Adrenal gland (tissue), 12 donors: ENCODE data around the gene AUH. TPM values are rescaled to one million over a fixed set of nuclear protein-coding genes. Genes with fewer than 3 reads are reported as not detected.
A peak's percentile ranks its signal among the peaks of the same experiment; 100 is the strongest.

Source experiments
- DNase-seq, 7 donors: peaks; one replicate each; pipeline ENCODE4 v3.0.0-alpha.2; 2019 to 2020
- H3K27ac ChIP-seq, 5 donors: fragments of 200-600 bp; sonication (generic) in 4 of 5; 1 replicate in 3 of 5; 2 replicates in 2 of 5; pipeline versions ENCODE4 v1.5.1 to v1.8.0; 2016 to 2020; ENCODE audit warnings: mild to moderate bottlenecking in 1 of 5
- H3K27me3 ChIP-seq: fragments of 200-600 bp; 2 replicates; pipeline ENCODE4 v1.8.0; 2021
- H3K36me3 ChIP-seq, 2 donors: fragments of 200-600 bp; replicated peaks in 1 of 2; 1 replicate in 1 of 2; 2 replicates in 1 of 2; pipeline versions ENCODE4 v1.5.1 to v1.8.0; 2018 to 2022
- H3K4me1 ChIP-seq, 2 donors: fragments of 200-600 bp; replicated peaks in 1 of 2; 1 replicate in 1 of 2; 2 replicates in 1 of 2; pipeline versions ENCODE4 v1.5.1 to v1.8.0; 2018 to 2021
- H3K4me3 ChIP-seq, 4 donors: fragments of 200-600 bp; sonication (generic) in 3 of 4; one replicate each; pipeline ENCODE4 v1.5.1; 2016 to 2018
- H3K9me3 ChIP-seq, 3 donors: fragments of 200-600 bp; sonication (generic) in 1 of 3; replicated peaks in 1 of 3; 1 replicate in 2 of 3; 2 replicates in 1 of 3; pipeline versions ENCODE4 v1.5.1 to v1.8.0; 2016 to 2021
- CTCF ChIP-seq, 6 experiments: fragments of 450-650 bp in 4 of 6; fragments of 200-600 bp in 2 of 6; sonication (generic) in 1 of 6; IDR thresholded peaks; 1 replicate in 5 of 6; 2 replicates in 1 of 6; pipeline versions ENCODE4 v1.5.1 to v1.8.0; 2016 to 2021; ENCODE audit warnings: antibody characterized with exemption in 6 of 6, mild to moderate bottlenecking in 2 of 6, moderate library complexity in 1 of 6
- POLR2A ChIP-seq, 2 donors: fragments of 450-650 bp; IDR thresholded peaks; one replicate each; pipeline ENCODE4 v1.6.1; 2017; ENCODE audit warnings: antibody characterized with exemption in 2 of 2, mild to moderate bottlenecking in 2 of 2, moderate library complexity in 1 of 2
- WGBS, 4 donors: extraction: QIAGEN DNeasy Blood & Tissue Kit in 2 of 4; methylation state at CpG; one replicate each; pipeline versions ENCODE4 v1.1.5 to v1.1.7; 2013 to 2017; 5-methylcytosine and 5-hydroxymethylcytosine counted together
- intact Hi-C, 2 donors: fragments of 100-400 bp; cut with DNase I; formaldehyde crosslinking; loops; one replicate each; pipeline versions ENCODE4 v1.14.1 to v1.15.0; 2022 to 2023
- polyA plus RNA-seq, 3 donors: library from polyadenylated mRNA; stranded (reverse); fragments of 200-250 nt in 2 of 3; fragments of 350-450 nt in 1 of 3; fragmentation: Illumina TruSeq in 1 of 3; extraction: RNeasy Lipid Tissue Mini Kit (QIAGEN cat#74804) in 1 of 3; gene quantifications; one replicate each; pipeline ENCODE4 v1.2.3, GENCODE V29; 2013 to 2014
- total RNA-seq, 9 donors: library from RNA; depleted of rRNA in 4 of 9; stranded (reverse); fragments of >200 nt in 4 of 9; fragments of 120-200 nt in 1 of 9; fragmentation: NEBNext Ultra II Directional in 1 of 9; extraction: Animal tissue kit (Norgen Biotek cat#: 25700) in 1 of 9; gene quantifications; one replicate each; pipeline versions ENCODE4 v1.1.0 to v1.2.4, GENCODE V29; 2013 to 2023
- donor health status: healthy with polysubstance abuse.
- donor health status: Bipolar disorder and iron deficiency.
- donor health status: DM: yes; HTN: yes; CAD: no.
- donor health status: DM: no; HTN: no; CAD: no.
- donor health status: DM: no; HTN: no; CAD: no.
- donor health status: DM: yes; HTN: yes; CAD: no.

The AUH gene
- total and polyA plus RNA-seq, 12 donors: 41.9 to 158 (median 71.7) TPM

- no peak for DNase-seq
- Histone ChIP-seq H3K9me3 (no peaks in the 10 kb centered on the region), H3K36me3 (no peaks in the 10 kb centered on the region), H3K27ac (no peak overlapping the region), H3K4me3 (no peak overlapping the region), H3K27me3 (no peaks in the 10 kb centered on the region), H3K4me1 (peaks cover 7 to 33% of the 10 kb centered on the region in 2 donors)
- WGBS, 4 donors: 80 to 92% (median 81%) methylated on average over 6 to 9 of the region's 9 CpGs
- TF ChIP-seq POLR2A (IDR thresholded peaks at IDR 0.05) (no peak), CTCF (IDR thresholded peaks at IDR 0.05) (no peak)
- intact Hi-C loops: no loop called here
These were observed 56.0 kb downstream of the AUH start for GRCh38 chr9:91305596-91306295.

GRCh38 chr9:91303741-91304415 lies 57.8 kb downstream of the AUH start:
- intact Hi-C loops: no loop called here
- TF ChIP-seq POLR2A (IDR thresholded peaks at IDR 0.05): no peak
- TF ChIP-seq CTCF (IDR thresholded peaks at IDR 0.05): no peak
- no peaks in the 10 kb centered on the region for H3K36me3 ChIP-seq
- H3K27me3 ChIP-seq: no peaks in the 10 kb centered on the region
- H3K9me3 ChIP-seq: no peaks in the 10 kb centered on the region
- H3K4me3 ChIP-seq: no peak overlapping the region
- H3K27ac ChIP-seq: peak overlapping the region in 4 of 5 donors; percentile 16 to 83 (median 74)
- 84 to 93% (median 90%) methylated on average over 2 of the region's 2 CpGs for WGBS, 4 donors
- peaks cover 12 to 48% of the 10 kb centered on the region in 2 donors for H3K4me1 ChIP-seq
- no peak for DNase-seq

GRCh38 chr9:91302831-91303230 lies 58.9 kb downstream of the AUH start:
- H3K27me3 ChIP-seq: no peaks in the 10 kb centered on the region
- peak in 1 of 7 donors; percentile 47 for DNase-seq
- peaks cover 12 to 58% of the 10 kb centered on the region in 2 donors for H3K4me1 ChIP-seq
- H3K36me3 ChIP-seq: no peaks in the 10 kb centered on the region
- peak overlapping the region; percentile 61 to 83 (median 77) for H3K27ac ChIP-seq
- H3K4me3 ChIP-seq: peak overlapping the region in 1 of 4 donors; percentile 33
- intact Hi-C loops: no loop called here
- TF ChIP-seq POLR2A (IDR thresholded peaks at IDR 0.05) (no peak), CTCF (IDR thresholded peaks at IDR 0.05) (no peak)
- WGBS, 4 donors: 11 to 21% (median 18%) methylated on average over 4 of the region's 4 CpGs
- no peaks in the 10 kb centered on the region for H3K9me3 ChIP-seq

- 32 to 45% (median 42%) methylated on average over 5 of the region's 5 CpGs for WGBS, 4 donors
- peaks cover 0 to 4% of the 10 kb centered on the region in 2 donors for H3K36me3 ChIP-seq
- DNase-seq: peak; percentile 39 to 83 (median 67)
- H3K4me3 ChIP-seq: no peak overlapping the region
- H3K27ac ChIP-seq: peak overlapping the region; percentile 67 to 83 (median 73)
- H3K27me3 ChIP-seq: no peaks in the 10 kb centered on the region
- peaks cover 12 to 62% of the 10 kb centered on the region in 2 donors for H3K4me1 ChIP-seq
- no peak for TF ChIP-seq POLR2A (IDR thresholded peaks at IDR 0.05)
- no peak for TF ChIP-seq CTCF (IDR thresholded peaks at IDR 0.05)
- no peaks in the 10 kb centered on the region for H3K9me3 ChIP-seq
- intact Hi-C loops: no loop called here
These were observed 60.6 kb downstream of the AUH start for GRCh38 chr9:91301161-91301560.
